DND-41 (cell line): Measurements from ENCODE around the gene B4GALT3.

ENCODE experiments used
- EZH2 ChIP-seq: IDR thresholded peaks from 3 replicates; pipeline ENCODE4 v1.6.1; 2012; ENCODE audit warnings: borderline replicate concordance, low read depth, mild to moderate bottlenecking, moderate library complexity, low read length, inconsistent platforms; ENCODE audit not compliant: severe bottlenecking
- TF ChIP-seq, protein P1 (sequence below): IDR thresholded peaks from 2 replicates; pipeline ENCODE4 v1.5.1; 2012; ENCODE audit warnings: borderline replicate concordance, low read length, moderate library complexity, mild to moderate bottlenecking; ENCODE audit not compliant: poor library complexity, severe bottlenecking; ENCODE audit errors: extremely low read depth

DNA sequence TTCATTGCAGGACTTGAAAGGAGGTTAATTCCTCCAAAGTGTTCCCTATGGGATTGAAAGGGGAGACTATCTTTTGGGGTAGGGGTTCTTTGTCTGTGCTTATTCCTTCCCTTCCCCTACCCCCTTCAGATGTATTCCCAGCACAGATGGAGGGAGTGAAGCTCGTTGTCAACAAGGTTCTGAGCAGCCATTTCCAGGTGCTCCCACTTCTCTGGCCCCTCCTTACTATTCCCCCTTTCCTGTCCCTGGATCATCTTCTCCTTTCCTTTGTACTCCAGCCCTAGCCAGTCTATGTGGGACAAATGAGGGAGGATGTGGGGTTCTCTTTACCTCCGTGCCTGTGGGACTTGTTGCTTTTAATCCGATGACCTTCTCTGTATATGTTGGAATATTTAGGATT lies 49.5 kb upstream of the B4GALT3 start:
- TF ChIP-seq, protein P1, sequence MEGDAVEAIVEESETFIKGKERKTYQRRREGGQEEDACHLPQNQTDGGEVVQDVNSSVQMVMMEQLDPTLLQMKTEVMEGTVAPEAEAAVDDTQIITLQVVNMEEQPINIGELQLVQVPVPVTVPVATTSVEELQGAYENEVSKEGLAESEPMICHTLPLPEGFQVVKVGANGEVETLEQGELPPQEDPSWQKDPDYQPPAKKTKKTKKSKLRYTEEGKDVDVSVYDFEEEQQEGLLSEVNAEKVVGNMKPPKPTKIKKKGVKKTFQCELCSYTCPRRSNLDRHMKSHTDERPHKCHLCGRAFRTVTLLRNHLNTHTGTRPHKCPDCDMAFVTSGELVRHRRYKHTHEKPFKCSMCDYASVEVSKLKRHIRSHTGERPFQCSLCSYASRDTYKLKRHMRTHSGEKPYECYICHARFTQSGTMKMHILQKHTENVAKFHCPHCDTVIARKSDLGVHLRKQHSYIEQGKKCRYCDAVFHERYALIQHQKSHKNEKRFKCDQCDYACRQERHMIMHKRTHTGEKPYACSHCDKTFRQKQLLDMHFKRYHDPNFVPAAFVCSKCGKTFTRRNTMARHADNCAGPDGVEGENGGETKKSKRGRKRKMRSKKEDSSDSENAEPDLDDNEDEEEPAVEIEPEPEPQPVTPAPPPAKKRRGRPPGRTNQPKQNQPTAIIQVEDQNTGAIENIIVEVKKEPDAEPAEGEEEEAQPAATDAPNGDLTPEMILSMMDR, result no peak
- no peak for TF ChIP-seq EZH2
